ENCODE data around the gene GLRA1.
"Not testable (repeated sequence)": the region's sequence is repeated elsewhere in the genome, so short reads cannot be mapped to it uniquely, and the experiment has no call there.

The GLRA1 gene

DNA sequence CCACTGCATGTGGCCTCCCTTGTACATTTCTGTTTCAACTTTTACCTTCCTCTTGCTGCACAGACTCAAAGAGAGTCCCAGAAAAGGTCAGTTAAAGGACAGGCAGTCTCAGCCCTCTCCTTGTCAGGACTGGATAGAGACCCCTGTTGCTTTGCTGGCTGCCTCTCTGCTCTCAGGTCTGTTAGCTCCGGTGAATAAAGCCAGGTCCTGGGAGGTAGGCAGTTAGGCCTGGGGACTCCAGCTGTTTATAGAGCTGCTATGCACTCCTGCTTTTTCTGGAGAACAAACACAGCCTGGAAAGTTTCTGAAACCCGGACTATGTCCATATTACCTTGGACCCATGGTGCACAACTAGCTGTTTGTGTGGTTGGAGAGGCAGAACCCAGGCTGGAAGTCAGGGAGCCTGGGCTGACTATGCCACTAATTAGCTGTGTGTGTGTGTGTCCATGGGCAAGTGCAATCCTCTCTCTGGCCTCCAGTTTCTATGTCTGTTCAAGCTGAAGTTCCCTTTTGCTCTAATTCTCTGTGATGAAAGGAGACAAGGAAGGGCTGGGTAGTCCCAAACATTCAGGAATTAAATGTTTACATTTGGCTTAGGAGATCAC is 42.9 kb downstream of the GLRA1 start:
- H3K4me3 Mint-ChIP-seq: no peak overlapping the region
- H3K27ac Mint-ChIP-seq: no peak overlapping the region
- no peaks in the 10 kb centered on the region for H3K4me1 Mint-ChIP-seq (ENCODE audit: low read depth)
- peaks cover 11% of the 10 kb centered on the region for H3K9me3 Mint-ChIP-seq
- DNase-seq: no peak
- no peaks in the 10 kb centered on the region for H3K27me3 Mint-ChIP-seq
- H3K36me3 Mint-ChIP-seq (ENCODE audit: low read depth): no peaks in the 10 kb centered on the region

- Mint-ChIP-seq H3K4me3 (no peak overlapping the region), H3K27me3 (no peaks in the 10 kb centered on the region), H3K27ac (no peak overlapping the region), H3K9me3 (peaks cover 11% of the 10 kb centered on the region), H3K4me1 (ENCODE audit: low read depth) (no peaks in the 10 kb centered on the region), H3K36me3 (ENCODE audit: low read depth) (no peaks in the 10 kb centered on the region)
- DNase-seq: no peak
Measured at GRCh38 chr5:151880324-151880723, 44.3 kb downstream of the GLRA1 start.

DNA sequence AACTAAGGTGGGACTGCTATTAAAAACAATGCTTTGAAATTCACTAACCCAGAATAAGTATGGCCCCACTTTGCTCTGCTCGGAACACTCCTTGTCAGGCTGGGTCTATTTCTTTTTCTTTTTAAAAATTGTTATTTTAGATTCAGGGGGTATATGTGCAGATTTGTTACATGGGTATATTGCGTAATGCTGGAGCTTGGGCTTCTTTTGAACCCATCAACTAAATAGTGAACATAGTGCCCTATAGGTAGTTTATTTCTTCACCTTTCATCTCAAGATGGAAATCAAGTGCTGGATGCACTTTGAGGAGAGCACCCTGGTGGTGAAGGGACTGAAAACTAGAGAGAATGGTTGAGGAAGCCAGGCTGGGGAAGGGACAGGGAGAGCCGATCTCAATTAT is 51.0 kb downstream of the GLRA1 start:
- Mint-ChIP-seq H3K4me3 (no peak overlapping the region), H3K27ac (no peak overlapping the region)

DNA sequence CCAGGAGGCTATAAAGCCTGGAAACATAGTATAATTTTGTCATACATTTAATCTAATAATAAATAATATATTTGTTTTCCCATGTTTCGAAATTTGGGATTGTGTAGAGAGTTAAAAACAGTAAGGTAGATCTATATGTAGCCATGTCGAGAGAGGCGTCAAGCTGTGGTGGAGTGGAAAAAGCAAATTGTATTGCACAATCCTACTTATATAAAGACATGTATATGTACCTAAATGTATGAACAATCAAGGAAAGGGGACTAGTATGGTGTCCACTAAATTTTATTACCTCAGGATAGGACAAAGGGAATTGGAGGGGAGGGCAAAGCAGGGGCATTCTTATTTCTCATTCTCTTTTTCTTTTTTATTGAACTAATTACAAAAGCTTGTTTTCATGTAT is 52.0 kb downstream of the GLRA1 start:
- Mint-ChIP-seq H3K27me3 (no peaks in the 10 kb centered on the region), H3K36me3 (ENCODE audit: low read depth) (no peaks in the 10 kb centered on the region), H3K4me1 (ENCODE audit: low read depth) (peaks cover 7% of the 10 kb centered on the region), H3K4me3 (no peak overlapping the region), H3K27ac (no peak overlapping the region), H3K9me3 (peaks cover 6% of the 10 kb centered on the region)
- DNase-seq: no peak

More for the DNA sequence above, 51.0 kb downstream of the GLRA1 start:
- peaks cover 11% of the 10 kb centered on the region for H3K9me3 Mint-ChIP-seq
- H3K4me1 Mint-ChIP-seq (ENCODE audit: low read depth): peaks cover 1% of the 10 kb centered on the region
- H3K36me3 Mint-ChIP-seq (ENCODE audit: low read depth): no peaks in the 10 kb centered on the region
- no peaks in the 10 kb centered on the region for H3K27me3 Mint-ChIP-seq
- no peak for DNase-seq

GRCh38 chr5:151870820-151871219 is 53.8 kb downstream of the GLRA1 start:
- no peaks in the 10 kb centered on the region for H3K27me3 Mint-ChIP-seq
- no peak for DNase-seq
- no peak overlapping the region for H3K4me3 Mint-ChIP-seq
- H3K27ac Mint-ChIP-seq: no peak overlapping the region
- no peaks in the 10 kb centered on the region for H3K9me3 Mint-ChIP-seq
- peaks cover 7% of the 10 kb centered on the region for H3K4me1 Mint-ChIP-seq (ENCODE audit: low read depth)
- no peaks in the 10 kb centered on the region for H3K36me3 Mint-ChIP-seq (ENCODE audit: low read depth)

- H3K4me1 Mint-ChIP-seq (ENCODE audit: low read depth): peaks cover 7% of the 10 kb centered on the region
- H3K27me3 Mint-ChIP-seq: no peaks in the 10 kb centered on the region
- no peaks in the 10 kb centered on the region for H3K9me3 Mint-ChIP-seq
- no peaks in the 10 kb centered on the region for H3K36me3 Mint-ChIP-seq (ENCODE audit: low read depth)
- H3K27ac Mint-ChIP-seq: no peak overlapping the region
- H3K4me3 Mint-ChIP-seq: no peak overlapping the region
- DNase-seq: no peak
Measured at GRCh38 chr5:151870271-151870670, 54.4 kb downstream of the GLRA1 start.

GRCh38 chr5:151869843-151870242 is 54.8 kb downstream of the GLRA1 start:
- Mint-ChIP-seq H3K27me3 (no peaks in the 10 kb centered on the region), H3K36me3 (ENCODE audit: low read depth) (no peaks in the 10 kb centered on the region), H3K4me1 (ENCODE audit: low read depth) (peaks cover 7% of the 10 kb centered on the region), H3K9me3 (no peaks in the 10 kb centered on the region), H3K27ac (no peak overlapping the region), H3K4me3 (no peak overlapping the region)
- DNase-seq: no peak

DNA sequence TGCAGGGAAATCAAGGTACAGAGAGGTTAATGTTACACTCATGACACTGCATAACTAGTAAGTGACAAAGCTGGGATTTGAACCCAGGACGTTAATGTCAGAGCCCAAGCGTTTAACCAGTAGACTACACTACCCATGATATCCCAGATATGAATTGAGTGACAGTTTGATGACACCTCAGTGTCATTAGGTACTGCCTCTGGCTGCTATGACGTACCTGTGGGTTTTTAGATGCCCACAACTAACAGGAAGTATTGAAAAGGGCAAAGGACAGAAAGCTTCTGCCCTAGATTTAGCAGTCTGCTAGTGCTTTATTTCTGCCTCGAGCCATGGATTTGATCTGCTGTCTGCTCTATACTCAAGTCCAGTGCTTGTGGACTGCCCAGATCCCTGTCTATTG is 56.2 kb downstream of the GLRA1 start:
- Mint-ChIP-seq H3K36me3 (ENCODE audit: low read depth) (no peaks in the 10 kb centered on the region), H3K27ac (no peak overlapping the region), H3K9me3 (no peaks in the 10 kb centered on the region), H3K27me3 (no peaks in the 10 kb centered on the region), H3K4me3 (no peak overlapping the region), H3K4me1 (ENCODE audit: low read depth) (peaks cover 7% of the 10 kb centered on the region)
- DNase-seq: no peak

- H3K4me1 Mint-ChIP-seq (ENCODE audit: low read depth): peaks cover 7% of the 10 kb centered on the region
- H3K36me3 Mint-ChIP-seq (ENCODE audit: low read depth): no peaks in the 10 kb centered on the region
- no peak for DNase-seq
- H3K9me3 Mint-ChIP-seq: no peaks in the 10 kb centered on the region
- no peak overlapping the region for H3K4me3 Mint-ChIP-seq
- no peaks in the 10 kb centered on the region for H3K27me3 Mint-ChIP-seq
- H3K27ac Mint-ChIP-seq: no peak overlapping the region
Measured at GRCh38 chr5:151864061-151864748, 60.4 kb downstream of the GLRA1 start.

GRCh38 chr5:151863566-151863965 is 61.1 kb downstream of the GLRA1 start:
- Mint-ChIP-seq H3K9me3 (no peaks in the 10 kb centered on the region), H3K27me3 (no peaks in the 10 kb centered on the region), H3K27ac (no peak overlapping the region), H3K4me1 (ENCODE audit: low read depth) (peaks cover 4% of the 10 kb centered on the region), H3K36me3 (ENCODE audit: low read depth) (no peaks in the 10 kb centered on the region), H3K4me3 (no peak overlapping the region)
- no peak for DNase-seq

DNA sequence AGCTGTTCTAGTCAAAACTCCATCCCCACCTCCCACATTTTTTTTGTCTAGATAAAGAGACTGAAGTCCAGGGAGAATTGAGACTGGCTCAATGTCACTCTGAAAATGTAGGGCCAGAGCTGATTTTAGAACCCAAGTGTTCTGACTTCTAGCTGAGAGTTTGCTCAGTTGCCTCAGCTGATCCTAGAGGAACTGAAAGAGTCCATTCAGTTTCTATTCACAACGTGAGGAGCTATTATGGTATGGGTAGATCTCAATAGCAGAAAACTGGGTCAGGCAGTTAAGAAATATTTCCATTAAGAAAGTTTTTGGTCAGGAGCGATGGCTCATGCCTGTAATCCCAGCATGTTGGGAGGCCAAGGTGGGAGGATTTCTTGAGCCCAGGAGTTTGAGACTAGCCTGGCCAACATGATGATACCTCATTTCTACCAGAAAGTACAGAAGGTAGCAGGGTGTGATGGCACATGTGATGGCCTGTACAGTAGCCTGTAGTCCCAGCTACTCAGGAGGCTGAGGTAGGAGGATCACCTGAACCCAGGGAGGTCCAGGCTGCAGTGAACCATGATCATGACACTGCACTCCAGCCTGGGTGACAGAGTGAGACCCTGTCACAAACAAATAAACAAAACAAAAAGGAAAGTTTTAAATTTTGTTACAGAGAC is 61.7 kb downstream of the GLRA1 start:
- Mint-ChIP-seq H3K4me1 (ENCODE audit: low read depth) (no peaks in the 10 kb centered on the region), H3K4me3 (no peak overlapping the region), H3K27me3 (no peaks in the 10 kb centered on the region), H3K27ac (no peak overlapping the region), H3K36me3 (ENCODE audit: low read depth) (no peaks in the 10 kb centered on the region), H3K9me3 (no peaks in the 10 kb centered on the region)
- DNase-seq: no peak

GRCh38 chr5:151860867-151861266 is 63.8 kb downstream of the GLRA1 start:
- not testable (repeated sequence) for H3K27me3 Mint-ChIP-seq; H3K4me1 Mint-ChIP-seq (ENCODE audit: low read depth); H3K36me3 Mint-ChIP-seq (ENCODE audit: low read depth); H3K27ac Mint-ChIP-seq; DNase-seq; H3K9me3 Mint-ChIP-seq; H3K4me3 Mint-ChIP-seq

- H3K4me3 Mint-ChIP-seq: no peak overlapping the region
- no peak for DNase-seq
- H3K36me3 Mint-ChIP-seq (ENCODE audit: low read depth): no peaks in the 10 kb centered on the region
- no peaks in the 10 kb centered on the region for H3K27me3 Mint-ChIP-seq
- no peaks in the 10 kb centered on the region for H3K9me3 Mint-ChIP-seq
- no peaks in the 10 kb centered on the region for H3K4me1 Mint-ChIP-seq (ENCODE audit: low read depth)
- H3K27ac Mint-ChIP-seq: no peak overlapping the region
Measured at GRCh38 chr5:151856861-151857260, 67.8 kb downstream of the GLRA1 start.

GRCh38 chr5:151855701-151856100 is 69.0 kb downstream of the GLRA1 start:
- H3K9me3 Mint-ChIP-seq: no peaks in the 10 kb centered on the region
- H3K4me1 Mint-ChIP-seq (ENCODE audit: low read depth): no peaks in the 10 kb centered on the region
- H3K36me3 Mint-ChIP-seq (ENCODE audit: low read depth): no peaks in the 10 kb centered on the region
- DNase-seq: no peak
- no peak overlapping the region for H3K27ac Mint-ChIP-seq
- H3K27me3 Mint-ChIP-seq: no peaks in the 10 kb centered on the region
- H3K4me3 Mint-ChIP-seq: no peak overlapping the region

DNA sequence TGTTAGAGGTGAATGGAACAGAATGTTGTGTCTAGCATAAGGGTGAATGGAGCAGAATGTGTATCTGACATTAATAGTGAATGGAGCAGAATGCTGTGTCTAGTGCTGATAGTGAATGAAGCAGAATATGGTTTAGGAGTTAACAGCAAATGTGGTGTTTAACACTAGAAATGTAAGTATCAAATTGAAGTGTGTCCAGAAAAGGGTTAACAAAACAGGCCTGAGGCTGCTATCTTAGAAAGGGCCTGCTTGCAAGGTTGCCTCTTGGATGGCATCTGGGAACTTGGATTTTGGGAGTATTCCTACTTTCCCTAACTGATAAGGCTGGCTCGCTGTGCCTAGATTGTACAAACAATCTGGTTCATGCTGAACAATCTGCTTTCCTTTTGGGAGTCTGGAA is 76.8 kb downstream of the GLRA1 start:
- no peaks in the 10 kb centered on the region for H3K9me3 Mint-ChIP-seq
- H3K27ac Mint-ChIP-seq: no peak overlapping the region
- DNase-seq: no peak
- no peaks in the 10 kb centered on the region for H3K36me3 Mint-ChIP-seq (ENCODE audit: low read depth)
- H3K4me1 Mint-ChIP-seq (ENCODE audit: low read depth): no peaks in the 10 kb centered on the region
- H3K27me3 Mint-ChIP-seq: no peaks in the 10 kb centered on the region
- no peak overlapping the region for H3K4me3 Mint-ChIP-seq
